ENCODE measurements around the gene OGFOD3. TPM values are rescaled to one million over a fixed set of nuclear protein-coding genes. Genes with fewer than 3 reads are reported as not detected.

Gene OGFOD3
- total RNA-seq, 1 donor: 25.3 TPM

DNA sequence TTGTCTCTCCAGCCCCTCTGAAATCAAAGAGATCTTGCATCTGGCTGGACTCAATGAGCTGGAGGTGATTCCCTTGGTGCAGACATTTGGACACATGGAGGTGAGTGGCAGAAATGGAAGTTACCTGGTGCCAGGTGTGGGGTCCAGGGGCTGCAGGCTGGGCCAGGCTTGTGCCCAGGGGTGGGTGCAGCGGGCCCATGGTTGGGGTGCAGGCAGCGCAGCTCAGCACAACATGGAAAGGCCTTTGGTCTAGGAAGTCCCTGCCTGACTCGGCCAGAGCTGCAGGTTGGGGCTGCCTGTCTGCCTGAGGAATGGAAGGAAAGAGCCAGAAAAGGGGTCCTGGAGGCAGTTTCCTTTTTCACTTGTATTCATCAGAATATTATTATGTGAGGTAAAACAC lies 10.2 kb upstream of the OGFOD3 start:
- DNase-seq (ENCODE audit: insufficient read length, low spot score, missing footprints): no peak
- Histone ChIP-seq H3K4me2 (ENCODE audit: insufficient read depth, low read length) (no peak overlapping the region), H3K4me3 (ENCODE audit: insufficient read depth, low read length) (no peak overlapping the region), H3K9me3 (ENCODE audit: low read depth, low read length) (no peaks in the 10 kb centered on the region), H4K20me1 (ENCODE audit: insufficient read depth, low read length) (no peaks in the 10 kb centered on the region), H3K27ac (ENCODE audit: low read depth, low read length) (no peak overlapping the region), H3K4me1 (ENCODE audit: insufficient read depth, low read length) (peaks cover 4% of the 10 kb centered on the region), H3K36me3 (ENCODE audit: insufficient read depth, low read length) (no peaks in the 10 kb centered on the region), H2AFZ (ENCODE audit: low read length) (no peak overlapping the region), H3K79me2 (ENCODE audit: insufficient read depth, low read length) (no peaks in the 10 kb centered on the region), H3K27me3 (ENCODE audit: insufficient read depth, low read length) (no peaks in the 10 kb centered on the region)
- no peak for TF ChIP-seq CTCF (IDR thresholded peaks at IDR 0.05; ENCODE audit: extremely low read depth, low read depth, low read length)

DNA sequence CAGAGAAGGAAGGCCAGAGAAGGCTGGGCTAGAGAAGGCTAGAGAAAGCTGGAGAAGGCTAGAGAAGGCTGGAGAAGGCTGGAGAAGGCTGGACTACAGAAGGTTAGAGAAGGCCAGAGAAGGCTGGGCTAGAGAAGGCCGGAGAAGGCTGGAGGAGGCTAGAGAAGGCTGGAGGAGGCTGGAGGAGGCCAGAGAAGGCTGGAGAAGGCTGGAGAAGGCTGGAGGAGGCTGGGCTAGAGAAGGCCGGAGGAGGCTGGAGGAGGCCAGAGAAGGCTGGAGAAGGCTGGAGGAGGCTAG lies 6.4 kb upstream of the OGFOD3 start:
- no peak overlapping the region for H3K4me2 ChIP-seq (ENCODE audit: insufficient read depth, low read length)
- no peaks in the 10 kb centered on the region for H3K79me2 ChIP-seq (ENCODE audit: insufficient read depth, low read length)
- no peaks in the 10 kb centered on the region for H3K36me3 ChIP-seq (ENCODE audit: insufficient read depth, low read length)
- H3K9me3 ChIP-seq (ENCODE audit: low read depth, low read length): peaks cover 2% of the 10 kb centered on the region
- H3K4me3 ChIP-seq (ENCODE audit: insufficient read depth, low read length): no peak overlapping the region
- no peaks in the 10 kb centered on the region for H3K27me3 ChIP-seq (ENCODE audit: insufficient read depth, low read length)
- peaks cover 4% of the 10 kb centered on the region for H3K4me1 ChIP-seq (ENCODE audit: insufficient read depth, low read length)
- no peak overlapping the region for H3K27ac ChIP-seq (ENCODE audit: low read depth, low read length)
- H4K20me1 ChIP-seq (ENCODE audit: insufficient read depth, low read length): no peaks in the 10 kb centered on the region
- no peak for DNase-seq (ENCODE audit: insufficient read length, low spot score, missing footprints)
- no peak overlapping the region for H2AFZ ChIP-seq (ENCODE audit: low read length)
- TF ChIP-seq CTCF (IDR thresholded peaks at IDR 0.05; ENCODE audit: extremely low read depth, low read depth, low read length): no peak

DNA sequence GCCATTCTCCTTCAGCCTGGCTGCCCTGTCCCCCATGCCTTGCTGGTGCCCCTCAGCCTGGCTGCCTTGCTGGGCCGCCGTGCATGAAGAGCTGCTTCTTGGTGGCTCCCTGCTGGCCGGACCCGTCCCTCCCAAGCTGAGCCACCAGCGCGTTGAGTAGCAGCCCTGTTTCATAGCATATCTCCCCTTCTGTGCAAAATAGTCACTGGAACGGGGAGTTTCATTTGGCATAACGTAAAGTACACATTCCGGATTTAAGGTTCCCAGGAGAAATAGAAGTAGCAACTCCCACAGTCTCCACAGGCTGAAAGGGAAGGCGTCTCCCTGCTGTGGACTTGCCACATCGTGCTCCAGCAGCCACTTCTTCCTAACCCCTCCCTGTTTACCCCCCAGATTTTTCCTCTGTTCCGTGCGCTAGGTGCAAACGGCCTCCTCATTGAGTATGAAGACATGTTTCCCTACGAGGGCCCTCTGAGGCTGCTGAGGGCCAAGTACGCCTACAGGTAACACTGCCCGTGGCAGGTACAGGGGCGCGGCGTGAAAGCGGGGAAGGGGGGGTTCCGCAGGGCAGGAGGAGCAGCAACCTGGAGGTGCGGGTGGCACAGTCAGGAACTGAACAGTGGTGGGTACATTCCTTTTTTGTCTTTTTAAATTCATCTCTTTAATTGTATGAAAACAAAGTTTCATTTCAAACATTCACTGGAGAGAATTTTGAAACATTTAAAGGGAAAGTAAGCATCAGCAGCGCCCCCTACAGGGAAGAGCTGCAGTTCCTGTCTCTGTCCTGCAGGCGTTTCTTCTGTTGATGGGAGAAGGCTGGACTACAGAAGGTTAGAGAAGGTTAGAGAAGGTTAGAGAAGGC lies 5.8 kb upstream of the OGFOD3 start:
- H4K20me1 ChIP-seq (ENCODE audit: insufficient read depth, low read length): no peaks in the 10 kb centered on the region
- peak overlapping the region; percentile 37 for H2AFZ ChIP-seq (ENCODE audit: low read length)

More for the DNA sequence above, 5.8 kb upstream of the OGFOD3 start:
- no peaks in the 10 kb centered on the region for H3K36me3 ChIP-seq (ENCODE audit: insufficient read depth, low read length)
- no peaks in the 10 kb centered on the region for H3K27me3 ChIP-seq (ENCODE audit: insufficient read depth, low read length)
- no peaks in the 10 kb centered on the region for H3K79me2 ChIP-seq (ENCODE audit: insufficient read depth, low read length)
- peak; percentile 86 for TF ChIP-seq CTCF (IDR thresholded peaks at IDR 0.05; ENCODE audit: extremely low read depth, low read depth, low read length)
- peaks cover 6% of the 10 kb centered on the region for H3K4me1 ChIP-seq (ENCODE audit: insufficient read depth, low read length)
- peak overlapping the region; percentile 63 for H3K4me3 ChIP-seq (ENCODE audit: insufficient read depth, low read length)
- H3K27ac ChIP-seq (ENCODE audit: low read depth, low read length): no peak overlapping the region
- peaks cover 2% of the 10 kb centered on the region for H3K9me3 ChIP-seq (ENCODE audit: low read depth, low read length)
- peak overlapping the region; percentile 61 for H3K4me2 ChIP-seq (ENCODE audit: insufficient read depth, low read length)
- DNase-seq (ENCODE audit: insufficient read length, low spot score, missing footprints): peak; percentile 95

Measured in osteoblast (primary cell).